GM18867 (cell line): ENCODE results near the gene USP37.
A peak's percentile ranks its signal among the peaks of the same experiment; 100 is the strongest.

Experiments used
- ATAC-seq: cut with Tn5 transposase; IDR thresholded peaks from one replicate; pipeline ENCODE4 v1.9.1; 2021; ENCODE audit warnings: mild to moderate bottlenecking, moderate library complexity; ENCODE audit not compliant: unreplicated experiment

Gene USP37

GRCh38 chr2:218434456-218434855 lies 133.7 kb downstream of the USP37 start:
- no peak for ATAC-seq

DNA sequence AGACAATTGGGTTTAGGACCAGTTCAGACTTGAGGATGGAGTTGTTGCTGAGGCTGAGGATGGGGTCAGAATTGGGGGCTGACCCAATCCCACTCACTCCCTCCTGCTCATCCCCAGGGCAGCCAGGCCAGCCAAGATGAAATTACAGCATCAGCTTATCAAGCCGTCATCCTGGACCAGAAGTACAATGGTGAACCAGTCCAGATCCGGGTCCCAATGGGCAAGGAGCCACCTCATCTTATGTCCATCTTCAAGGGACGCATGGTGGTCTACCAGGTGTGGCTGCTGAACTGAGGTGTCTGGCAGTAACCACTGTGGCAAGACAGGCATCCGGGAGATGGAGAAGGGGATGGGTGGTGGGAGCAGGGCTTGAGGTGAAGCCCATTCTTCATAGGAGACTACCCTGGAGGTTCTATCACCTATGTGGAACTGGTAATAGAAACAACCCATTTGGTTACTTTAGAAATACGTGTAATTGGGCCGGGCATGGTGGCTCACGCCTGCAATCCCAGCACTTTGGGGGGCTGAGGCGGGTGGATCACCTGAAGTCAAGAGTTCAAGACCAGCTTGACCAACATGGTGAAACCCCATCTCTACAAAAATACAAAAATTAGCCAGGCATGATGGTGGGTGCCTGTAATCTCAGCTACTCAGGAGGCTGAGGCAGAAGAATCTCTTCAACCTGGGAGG lies 135.3 kb downstream of the USP37 start:
- no peak for ATAC-seq

GRCh38 chr2:218431878-218432277 lies 136.3 kb downstream of the USP37 start:
- no peak for ATAC-seq

DNA sequence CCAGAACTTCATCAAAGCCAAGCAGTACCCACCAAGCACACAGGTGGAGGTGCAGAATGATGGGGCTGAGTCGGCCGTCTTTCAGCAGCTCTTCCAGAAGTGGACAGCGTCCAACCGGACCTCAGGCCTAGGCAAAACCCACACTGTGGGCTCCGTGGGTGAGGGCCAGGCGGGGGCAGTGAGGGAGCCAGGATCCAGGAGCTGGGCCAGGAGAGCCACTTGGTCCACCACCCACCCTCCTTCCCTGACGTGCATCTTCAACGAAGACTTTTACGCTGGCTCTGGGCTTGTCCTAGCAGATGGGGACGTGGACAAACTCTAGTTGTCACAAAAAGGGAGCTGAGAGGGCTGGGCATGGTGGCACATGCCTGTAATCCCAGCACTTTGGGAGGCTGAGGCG lies 137.4 kb downstream of the USP37 start:
- no peak for ATAC-seq

- ATAC-seq = no peak
Observed at GRCh38 chr2:218429911-218430692, 138.0 kb downstream of the USP37 start.

DNA sequence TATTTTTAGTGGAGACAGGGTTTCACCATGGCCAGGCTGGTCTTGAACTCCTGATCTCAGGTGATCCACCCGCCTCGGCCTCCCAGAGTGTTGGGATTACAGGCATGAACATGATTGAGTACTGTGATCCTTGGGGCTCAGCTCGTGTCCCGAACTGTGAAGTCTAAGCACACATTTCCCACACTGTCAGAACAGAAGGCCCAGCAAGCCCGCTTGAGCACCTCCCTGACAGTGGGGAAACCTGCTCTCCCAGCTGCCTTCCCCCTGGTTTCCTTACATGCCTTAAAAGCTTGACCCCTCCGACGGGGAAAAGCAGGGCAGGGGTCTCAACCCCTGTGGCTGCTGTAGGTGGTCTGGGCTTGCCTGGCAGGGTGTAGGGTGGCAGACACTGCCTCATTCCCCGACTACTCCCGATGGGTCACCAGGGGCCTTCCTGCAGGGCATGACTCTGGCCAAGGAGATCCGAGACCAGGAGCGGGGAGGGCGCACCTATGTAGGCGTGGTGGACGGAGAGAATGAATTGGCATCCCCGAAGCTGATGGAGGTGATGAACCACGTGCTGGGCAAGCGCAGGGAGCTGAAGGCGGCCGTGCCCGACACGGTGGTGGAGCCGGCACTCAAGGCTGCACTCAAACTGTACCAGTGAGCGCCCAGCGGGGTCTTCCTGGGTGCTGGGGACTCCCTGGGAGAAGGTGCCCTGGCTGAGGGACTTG lies 139.1 kb downstream of the USP37 start:
- ATAC-seq = no peak

GRCh38 chr2:218427741-218428140 lies 140.4 kb downstream of the USP37 start:
- ATAC-seq = no peak

GRCh38 chr2:218425531-218425930 lies 142.6 kb downstream of the USP37 start:
- ATAC-seq = no peak

GRCh38 chr2:218423584-218423983 lies 144.6 kb downstream of the USP37 start:
- no peak for ATAC-seq

DNA sequence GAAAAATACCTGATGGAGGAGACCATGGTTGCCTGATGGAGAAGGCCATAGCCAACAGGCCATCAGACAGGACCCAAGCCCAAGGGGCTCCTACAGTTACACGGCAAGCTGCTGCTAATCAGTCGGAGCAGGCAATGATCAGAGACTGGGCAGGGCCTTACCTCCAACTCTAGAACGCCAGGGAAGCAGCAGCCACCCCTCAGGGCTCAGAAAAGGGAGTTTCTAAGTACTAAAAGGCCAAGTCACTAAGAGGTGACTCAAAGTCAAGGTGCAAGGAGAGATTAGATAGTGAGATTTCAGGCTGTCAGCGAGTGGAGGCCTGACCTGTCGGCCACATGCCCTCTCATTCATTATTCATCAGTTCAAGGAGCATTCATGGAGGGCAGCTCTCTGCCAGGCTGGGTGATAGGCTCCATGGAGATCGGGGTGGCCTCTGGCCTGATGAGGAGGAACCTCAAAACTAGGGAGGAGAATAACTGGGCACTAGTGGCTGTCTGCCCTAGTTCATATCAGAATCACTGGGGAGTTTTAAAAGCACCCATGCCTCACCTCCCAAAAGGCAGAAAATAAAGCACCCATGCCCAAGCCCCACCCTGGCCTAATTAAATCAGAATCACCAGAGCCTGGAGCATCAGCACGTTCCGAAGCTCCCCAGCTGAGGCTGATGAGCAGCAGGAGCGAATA lies 145.6 kb downstream of the USP37 start:
- no peak for ATAC-seq

DNA sequence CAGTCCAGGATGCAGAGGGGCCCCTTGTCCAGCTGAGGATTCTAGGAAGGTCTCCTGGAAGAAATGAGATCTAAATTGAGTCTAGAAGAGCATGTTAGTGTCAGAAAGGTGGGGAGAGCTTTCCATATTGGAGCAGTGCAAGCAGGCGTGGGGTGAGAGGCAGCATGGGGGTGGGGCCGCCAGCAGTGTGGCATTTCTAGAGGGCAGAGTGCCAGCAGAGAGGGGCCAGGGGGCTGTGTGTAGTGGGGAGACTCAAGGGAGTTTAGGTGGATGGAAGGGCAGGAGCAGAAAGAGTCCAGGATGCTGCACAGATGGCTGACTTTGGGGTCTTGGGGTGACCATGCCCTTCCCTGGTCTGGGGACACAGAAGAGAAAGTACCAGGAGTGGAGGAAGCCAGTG lies 147.1 kb downstream of the USP37 start:
- no peak for ATAC-seq

GRCh38 chr2:218419630-218420216 lies 148.4 kb downstream of the USP37 start:
- no peak for ATAC-seq

DNA sequence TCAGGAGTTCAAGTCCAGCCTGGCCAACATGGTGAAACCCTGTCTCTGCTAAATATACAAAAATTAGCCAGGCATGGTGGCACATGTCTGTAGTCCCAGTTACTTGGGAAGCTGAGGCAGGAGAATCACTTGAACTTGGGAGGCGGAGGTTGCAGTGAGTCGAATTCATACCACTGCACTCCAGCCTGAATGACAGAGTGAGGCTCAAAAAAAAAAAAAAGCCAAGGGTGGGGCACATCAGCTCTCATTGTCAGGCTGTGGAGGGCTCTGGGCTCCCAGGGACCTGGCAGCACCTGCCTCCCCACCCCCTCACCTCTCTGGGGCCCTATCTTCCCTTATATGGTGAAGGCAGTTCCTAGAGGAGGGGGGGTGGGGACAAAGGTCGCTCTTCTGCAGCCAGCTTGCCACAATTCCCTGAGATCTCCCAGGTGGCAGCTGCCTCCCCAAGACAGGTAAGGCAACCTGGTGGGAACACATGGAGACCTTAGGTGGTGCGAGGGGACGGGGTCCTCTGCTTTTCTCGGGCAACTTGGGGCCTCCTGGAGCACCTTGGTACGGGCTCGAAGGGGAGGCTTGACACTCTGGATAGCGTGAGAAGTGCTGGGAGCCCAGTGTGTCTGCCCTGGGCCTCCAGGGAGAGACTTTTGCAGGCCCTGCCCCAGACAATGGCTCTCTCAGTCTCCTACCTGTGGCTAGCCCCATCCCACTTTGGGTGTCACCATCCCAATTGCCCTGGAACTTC lies 149.3 kb downstream of the USP37 start, which contains the start of gene VIL1:
VIL1 (plus strand) TSS at position 407 of the 742 bp plus-strand sequence. CDS start 4,656 bp downstream, outside the sequence.
- ATAC-seq = no peak

- no peak for ATAC-seq
Observed at GRCh38 chr2:218418321-218418716, 149.8 kb downstream of the USP37 start.

DNA sequence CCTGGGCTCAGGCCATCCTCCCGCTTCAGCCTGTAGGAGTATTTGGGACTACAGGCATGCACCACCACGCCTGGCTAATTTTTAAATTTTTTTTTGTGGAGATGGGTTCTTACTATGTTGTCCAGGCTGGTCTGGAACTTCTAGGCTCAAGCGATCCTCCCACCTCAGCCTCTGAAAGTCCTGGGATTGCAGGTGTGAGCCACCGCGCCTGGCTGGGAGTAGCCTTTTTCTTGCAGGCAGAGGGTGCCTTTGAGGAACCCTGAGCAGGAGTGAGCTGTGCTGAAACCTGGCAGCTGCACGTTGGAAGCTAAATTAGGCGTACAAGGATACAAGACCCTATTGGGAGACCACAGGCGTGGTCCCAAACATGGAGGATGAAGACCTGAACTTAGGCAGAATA lies 160.4 kb downstream of the USP37 start:
- no peak for ATAC-seq

DNA sequence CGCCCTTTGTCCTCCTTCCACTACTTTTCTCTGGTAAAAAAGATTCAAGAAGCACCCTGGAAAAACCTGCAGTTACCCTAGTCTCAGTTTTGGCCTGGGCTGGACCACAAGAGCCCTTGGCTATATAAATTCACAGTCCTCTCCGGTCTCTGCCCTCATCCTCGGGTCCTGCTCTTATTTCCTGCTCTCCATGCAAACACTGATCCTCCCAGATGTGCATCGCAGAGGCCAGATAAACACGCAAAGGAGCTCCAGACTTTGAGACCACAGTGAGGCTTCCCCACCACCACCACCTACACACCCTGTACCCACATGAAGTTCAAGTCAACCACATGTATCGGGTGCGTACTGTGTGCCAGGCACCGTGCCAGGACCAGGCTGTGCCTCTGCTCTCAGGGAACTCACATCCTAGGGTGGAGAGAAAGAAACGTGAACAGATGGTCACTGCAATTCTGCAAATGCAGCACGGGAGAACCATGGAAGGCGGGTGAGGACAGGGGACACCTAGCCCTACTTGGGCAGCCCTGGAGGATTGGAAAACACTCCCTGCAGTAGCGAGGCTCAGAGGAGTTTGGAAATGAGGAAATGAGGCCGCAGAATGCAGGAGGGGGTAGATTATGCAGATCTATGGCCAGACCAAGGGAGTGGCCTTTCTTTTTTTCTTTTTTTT lies 161.1 kb downstream of the USP37 start:
- peak; percentile 6 for ATAC-seq

DNA sequence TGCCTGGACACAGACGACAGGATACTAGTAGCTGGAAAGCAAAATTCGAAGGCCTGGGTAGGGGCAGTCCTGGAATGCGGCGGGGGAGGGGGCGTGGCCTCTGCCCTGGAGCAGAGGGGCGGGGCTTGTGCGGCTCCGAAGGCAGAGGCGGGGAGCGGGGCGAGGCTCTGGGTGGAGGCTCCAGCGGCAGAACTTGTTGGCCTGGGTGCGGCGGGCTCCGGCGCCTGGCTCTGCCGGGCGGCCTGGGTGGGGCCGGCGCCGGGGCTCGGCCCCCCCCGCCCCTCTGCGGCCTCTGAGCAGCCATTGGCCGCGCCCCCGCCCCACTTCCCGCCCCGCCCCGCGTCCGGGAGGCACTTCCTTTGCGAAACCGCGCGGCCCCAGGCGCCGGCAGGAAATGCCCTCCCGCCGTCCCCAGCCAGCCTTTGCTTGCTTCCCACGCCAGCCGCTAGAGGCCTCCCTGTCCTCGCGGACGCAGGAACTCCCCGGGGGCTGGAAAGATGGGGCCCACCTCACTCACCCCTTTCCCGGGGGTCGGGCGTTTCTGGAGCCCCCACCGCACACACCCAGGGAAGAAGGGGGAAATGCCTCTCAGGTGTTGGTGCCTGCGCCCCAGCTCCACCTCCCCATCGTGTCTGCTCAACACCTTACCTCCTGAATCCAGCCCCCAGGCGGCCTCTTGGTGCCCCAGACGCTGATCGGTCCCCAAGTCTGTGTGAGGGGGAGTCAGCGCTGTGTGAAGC lies 161.8 kb downstream of the USP37 start:
- peak; percentile 80 for ATAC-seq

DNA sequence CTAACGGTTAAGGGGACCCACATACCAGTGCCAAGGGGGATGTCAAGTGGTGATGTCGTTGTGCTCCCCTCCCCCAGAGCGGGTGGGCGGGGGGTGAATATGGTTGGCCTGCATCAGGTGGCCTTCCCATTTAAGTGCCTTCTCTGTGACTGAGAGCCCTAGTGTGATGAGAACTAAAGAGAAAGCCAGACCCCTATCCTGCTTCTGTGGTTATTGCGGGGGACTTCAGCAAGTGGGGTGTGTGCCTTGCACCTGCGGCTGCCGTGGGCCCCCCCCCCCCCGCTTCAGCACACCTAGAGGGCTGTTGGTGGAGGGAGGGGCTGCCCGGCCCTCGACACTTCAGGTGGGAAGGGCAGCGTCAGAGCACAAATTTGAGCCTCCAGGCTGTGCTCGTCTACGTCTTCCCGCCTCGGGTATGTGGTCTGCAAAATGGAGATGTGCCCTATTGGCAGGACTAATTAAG lies 162.4 kb downstream of the USP37 start:
- ATAC-seq = no peak
